Measurements from ENCODE around the gene TRPM8.

The TRPM8 gene

GRCh38 chr2:234003972-234004617 is 86.9 kb downstream of the TRPM8 start:
- peak in 1 of 2 donors; percentile 18 for DNase-seq

- DNase-seq = no peak
These were observed 88.0 kb downstream of the TRPM8 start for GRCh38 chr2:234005126-234005525.

GRCh38 chr2:234006501-234006900 is 89.3 kb downstream of the TRPM8 start:
- DNase-seq = no peak

GRCh38 chr2:234014427-234014826 is 97.3 kb downstream of the TRPM8 start:
- DNase-seq = no peak

- DNase-seq = no peak
These were observed 98.7 kb downstream of the TRPM8 start for GRCh38 chr2:234015861-234016260.

GRCh38 chr2:234019896-234020295 is 102.7 kb downstream of the TRPM8 start:
- DNase-seq = no peak

- DNase-seq = no peak
These were observed 103.2 kb downstream of the TRPM8 start for GRCh38 chr2:234020332-234020731.

GRCh38 chr2:234022424-234022823 is 105.3 kb downstream of the TRPM8 start:
- DNase-seq = no peak

- no peak for DNase-seq
These were observed 107.1 kb downstream of the TRPM8 start for GRCh38 chr2:234024304-234024703.

GRCh38 chr2:234025466-234025865 is 108.3 kb downstream of the TRPM8 start:
- no peak for DNase-seq

GRCh38 chr2:234025891-234026401 is 108.8 kb downstream of the TRPM8 start:
- no peak for DNase-seq

GRCh38 chr2:234026693-234027254 is 109.6 kb downstream of the TRPM8 start:
- no peak for DNase-seq

GRCh38 chr2:234027641-234028040 is 110.5 kb downstream of the TRPM8 start:
- no peak for DNase-seq

- no peak for DNase-seq
These were observed 112.1 kb downstream of the TRPM8 start for GRCh38 chr2:234029150-234029733.

- DNase-seq = no peak
These were observed 114.0 kb downstream of the TRPM8 start for GRCh38 chr2:234031207-234031606.

- no peak for DNase-seq
These were observed 115.2 kb downstream of the TRPM8 start for GRCh38 chr2:234032279-234032856.

GRCh38 chr2:234033174-234033573 is 116.0 kb downstream of the TRPM8 start:
- no peak for DNase-seq

GRCh38 chr2:234033885-234034284 is 116.7 kb downstream of the TRPM8 start:
- no peak for DNase-seq

- no peak for DNase-seq
These were observed 121.1 kb downstream of the TRPM8 start for GRCh38 chr2:234038076-234038802.

GRCh38 chr2:234044157-234044556 is 127.0 kb downstream of the TRPM8 start:
- DNase-seq = no peak

- DNase-seq = no peak
These were observed 129.3 kb downstream of the TRPM8 start for GRCh38 chr2:234046521-234046920.

GRCh38 chr2:234047361-234047760 is 130.2 kb downstream of the TRPM8 start:
- DNase-seq = no peak

- DNase-seq = no peak
These were observed 130.9 kb downstream of the TRPM8 start for GRCh38 chr2:234048049-234048448.
